HL-60 (cell line): Measurements from ENCODE around the gene KLHL40.

Source experiments
- GABPA ChIP-seq: IDR thresholded peaks from 2 replicates; pipeline ENCODE4 v1.6.1; 2012; ENCODE audit warnings: low read depth
- POLR2AphosphoS5 ChIP-seq: IDR thresholded peaks from 2 replicates; pipeline ENCODE4 v1.6.1; 2012; ENCODE audit warnings: low read depth
- TF ChIP-seq, protein P1 (sequence below): IDR thresholded peaks from one replicate; pipeline ENCODE4 v1.5.1; 2011; ENCODE audit warnings: low read length, control low read depth, inconsistent platforms; ENCODE audit not compliant: insufficient read depth

DNA sequence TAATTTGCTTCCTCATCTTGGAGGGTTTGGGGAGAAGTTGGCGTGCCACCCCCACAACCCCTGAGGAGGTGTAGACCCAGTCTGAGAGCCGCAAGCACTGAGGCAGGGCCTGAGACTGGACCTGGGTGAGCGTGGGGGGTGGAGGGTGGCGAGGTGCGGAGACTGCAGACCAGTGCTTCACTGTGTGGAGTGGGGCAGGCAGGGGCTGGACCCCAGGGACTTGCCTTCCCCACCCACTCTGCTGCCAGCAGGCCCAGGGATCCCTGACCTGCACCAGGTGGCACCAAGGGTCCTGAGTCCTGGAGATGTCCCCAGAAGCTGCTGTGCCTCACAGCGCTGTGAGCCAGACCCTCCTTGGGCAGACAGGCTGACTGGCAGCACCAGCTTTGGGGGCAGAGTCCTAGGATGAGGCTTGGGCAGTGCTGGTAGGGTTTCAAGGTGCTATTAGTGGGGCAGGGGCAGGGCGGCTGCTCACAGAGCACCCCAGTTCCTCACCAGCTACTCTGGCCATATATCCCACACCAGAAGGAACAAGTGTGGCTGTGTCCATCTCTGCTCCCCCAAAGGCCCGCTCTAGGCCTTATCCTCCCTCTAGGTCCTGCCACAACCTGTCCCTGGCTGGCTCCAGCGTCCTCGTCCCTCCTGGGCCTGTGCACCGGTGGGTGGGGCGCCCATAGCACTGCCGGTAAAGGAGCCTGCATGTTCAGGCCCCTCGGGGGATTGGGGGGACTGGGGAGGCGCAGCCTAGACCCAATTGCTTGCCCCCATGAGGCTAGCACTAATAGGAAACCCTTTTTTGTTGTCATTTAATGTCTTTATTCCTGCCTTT is 20.1 kb upstream of the KLHL40 start:
- TF ChIP-seq, protein P1, sequence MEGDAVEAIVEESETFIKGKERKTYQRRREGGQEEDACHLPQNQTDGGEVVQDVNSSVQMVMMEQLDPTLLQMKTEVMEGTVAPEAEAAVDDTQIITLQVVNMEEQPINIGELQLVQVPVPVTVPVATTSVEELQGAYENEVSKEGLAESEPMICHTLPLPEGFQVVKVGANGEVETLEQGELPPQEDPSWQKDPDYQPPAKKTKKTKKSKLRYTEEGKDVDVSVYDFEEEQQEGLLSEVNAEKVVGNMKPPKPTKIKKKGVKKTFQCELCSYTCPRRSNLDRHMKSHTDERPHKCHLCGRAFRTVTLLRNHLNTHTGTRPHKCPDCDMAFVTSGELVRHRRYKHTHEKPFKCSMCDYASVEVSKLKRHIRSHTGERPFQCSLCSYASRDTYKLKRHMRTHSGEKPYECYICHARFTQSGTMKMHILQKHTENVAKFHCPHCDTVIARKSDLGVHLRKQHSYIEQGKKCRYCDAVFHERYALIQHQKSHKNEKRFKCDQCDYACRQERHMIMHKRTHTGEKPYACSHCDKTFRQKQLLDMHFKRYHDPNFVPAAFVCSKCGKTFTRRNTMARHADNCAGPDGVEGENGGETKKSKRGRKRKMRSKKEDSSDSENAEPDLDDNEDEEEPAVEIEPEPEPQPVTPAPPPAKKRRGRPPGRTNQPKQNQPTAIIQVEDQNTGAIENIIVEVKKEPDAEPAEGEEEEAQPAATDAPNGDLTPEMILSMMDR = no peak
- TF ChIP-seq POLR2AphosphoS5 = no peak
- no peak for TF ChIP-seq GABPA
